Sigmoid colon (tissue), 7 donors: ENCODE results near the gene PRELID3B. TPM values are rescaled to one million over a fixed set of nuclear protein-coding genes. Genes with fewer than 3 reads are reported as not detected.

Experiments
- DNase-seq: peaks from one replicate; pipeline ENCODE4 v3.0.0-alpha.2; 2019
- H3K27ac ChIP-seq, 4 donors: fragments of 200-600 bp; sonication (generic); one replicate each; pipeline ENCODE4 v1.5.1; 2016 to 2019; ENCODE audit warnings: mild to moderate bottlenecking in 1 of 4
- H3K27me3 ChIP-seq, 3 donors: fragments of 200-600 bp; sonication (generic); one replicate each; pipeline ENCODE4 v1.5.1; 2019; ENCODE audit warnings: mild to moderate bottlenecking in 1 of 3
- H3K36me3 ChIP-seq, 4 donors: fragments of 200-600 bp; sonication (generic); one replicate each; pipeline ENCODE4 v1.5.1; 2016 to 2019
- H3K4me1 ChIP-seq, 4 donors: fragments of 200-600 bp; sonication (generic); one replicate each; pipeline ENCODE4 v1.5.1; 2017 to 2019
- H3K4me3 ChIP-seq, 4 donors: fragments of 200-600 bp; sonication (generic); one replicate each; pipeline ENCODE4 v1.5.1; 2017 to 2019; ENCODE audit warnings: mild to moderate bottlenecking in 2 of 4, moderate library complexity in 1 of 4
- H3K9me3 ChIP-seq, 4 donors: fragments of 200-600 bp in 3 of 4; sonication (generic) in 3 of 4; one replicate each; pipeline versions ENCODE4 v1.5.1 to v1.6.1; 2013 to 2019
- CTCF ChIP-seq, 4 experiments: fragments of 450-650 bp in 3 of 4; fragments of 200-600 bp in 1 of 4; IDR thresholded peaks; one replicate each; pipeline ENCODE4 v1.5.1; 2016 to 2019; ENCODE audit warnings: antibody characterized with exemption in 4 of 4, mild to moderate bottlenecking in 3 of 4, moderate library complexity in 2 of 4
- EP300 ChIP-seq, 4 donors: sonication (generic); formaldehyde crosslinking; IDR thresholded peaks; one replicate each; pipeline ENCODE4 v1.6.1; 2017; ENCODE audit warnings: antibody characterized with exemption in 4 of 4
- POLR2A ChIP-seq, 2 donors: fragments of 450-650 bp; IDR thresholded peaks; one replicate each; pipeline ENCODE4 v1.6.1; 2016; ENCODE audit warnings: antibody characterized with exemption in 2 of 2, mild to moderate bottlenecking in 2 of 2, moderate library complexity in 2 of 2
- POLR2AphosphoS5 ChIP-seq, 4 donors: sonication (generic); formaldehyde crosslinking; IDR thresholded peaks; one replicate each; pipeline ENCODE4 v1.6.1; 2017; ENCODE audit warnings: antibody characterized with exemption in 4 of 4
- WGBS, 2 donors: extraction: QIAGEN DNeasy Blood & Tissue Kit; methylation state at CpG; one replicate each; pipeline ENCODE4 v1.1.7; 2013; 5-methylcytosine and 5-hydroxymethylcytosine counted together
- intact Hi-C: fragments of 100-400 bp; cut with DNase I; formaldehyde crosslinking; loops from one replicate; pipeline ENCODE4 v1.15.1; 2023
- polyA plus RNA-seq, 3 donors: library from polyadenylated mRNA; stranded (reverse); fragments of 200-250 nt; gene quantifications; one replicate each; pipeline ENCODE4 v1.2.3, GENCODE V29; 2013
- total RNA-seq, 4 donors: library from RNA; depleted of rRNA; stranded (reverse); fragments of >200 nt; gene quantifications; one replicate each; pipeline ENCODE4 v1.1.0, GENCODE V29; 2016
- donor health status: healthy with polysubstance abuse.
- donor health status: Bipolar disorder and iron deficiency.
- donor health status: healthy.

PRELID3B gene
- total and polyA plus RNA-seq, 7 donors: 27.4 to 189 (median 43.9) TPM

DNA sequence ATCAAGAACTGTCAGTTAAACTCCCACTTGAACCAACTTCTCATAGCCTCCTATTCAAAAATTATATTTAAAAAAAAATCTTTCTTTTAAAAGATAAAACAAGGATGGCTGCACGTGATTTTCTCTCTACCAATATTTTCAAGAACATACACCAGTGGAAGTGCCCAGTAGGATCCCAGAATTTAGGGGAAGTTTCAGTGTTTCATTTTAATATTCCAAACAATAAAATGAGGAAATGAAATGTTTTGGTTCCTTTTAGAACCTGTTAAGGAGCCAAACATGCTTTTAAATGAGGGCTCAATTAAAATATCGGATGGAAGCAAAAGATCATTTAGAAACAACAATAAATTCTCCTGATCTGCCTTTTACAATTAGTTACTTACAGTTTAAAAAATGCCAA, 26.4 kb upstream of the PRELID3B start:
- no peaks in the 10 kb centered on the region for H3K36me3 ChIP-seq
- H3K27ac ChIP-seq: no peak overlapping the region
- no peaks in the 10 kb centered on the region for H3K27me3 ChIP-seq
- H3K9me3 ChIP-seq: no peaks in the 10 kb centered on the region
- H3K4me1 ChIP-seq: peaks cover 0 to 6% (median 3%) of the 10 kb centered on the region in 4 donors
- 34 to 73% methylated on average over 2 of the region's 2 CpGs for WGBS, 2 donors
- no peak for DNase-seq
- no peak for TF ChIP-seq CTCF (IDR thresholded peaks at IDR 0.05)
- TF ChIP-seq EP300 (IDR thresholded peaks at IDR 0.05): no peak
- no peak for TF ChIP-seq POLR2A (IDR thresholded peaks at IDR 0.05)
- TF ChIP-seq POLR2AphosphoS5 (IDR thresholded peaks at IDR 0.05): no peak
- no peak overlapping the region for H3K4me3 ChIP-seq
- intact Hi-C loops: no loop called here

GRCh38 chr20:59068534-59068933, 25.9 kb upstream of the PRELID3B start:
- intact Hi-C loops: no loop called here
- TF ChIP-seq EP300 (IDR thresholded peaks at IDR 0.05) (no peak), CTCF (IDR thresholded peaks at IDR 0.05) (no peak)
- Histone ChIP-seq H3K27me3 (no peaks in the 10 kb centered on the region), H3K36me3 (no peaks in the 10 kb centered on the region), H3K27ac (no peak overlapping the region), H3K4me3 (no peak overlapping the region), H3K4me1 (peaks cover 0 to 9% (median 6%) of the 10 kb centered on the region in 4 donors), H3K9me3 (no peaks in the 10 kb centered on the region)
- DNase-seq: no peak
- WGBS, 2 donors: 83 to 85% methylated on average over 4 of the region's 4 CpGs

GRCh38 chr20:59064214-59064722, 21.7 kb upstream of the PRELID3B start:
- TF ChIP-seq POLR2AphosphoS5 (IDR thresholded peaks at IDR 0.05) (no peak), EP300 (IDR thresholded peaks at IDR 0.05) (no peak), CTCF (IDR thresholded peaks at IDR 0.05) (no peak), POLR2A (IDR thresholded peaks at IDR 0.05) (no peak)
- H3K4me3 ChIP-seq: peak overlapping the region in 1 of 4 donors; percentile 1
- no peaks in the 10 kb centered on the region for H3K27me3 ChIP-seq
- intact Hi-C loops: no loop called here
- no peak for DNase-seq
- peak overlapping the region in 2 of 4 donors; percentile 57 to 67 for H3K27ac ChIP-seq
- 56 to 60% methylated on average over 4 of the region's 4 CpGs for WGBS, 2 donors
- H3K36me3 ChIP-seq: no peaks in the 10 kb centered on the region
- no peaks in the 10 kb centered on the region for H3K9me3 ChIP-seq
- H3K4me1 ChIP-seq: peaks cover 0 to 14% (median 9%) of the 10 kb centered on the region in 4 donors

- Histone ChIP-seq H3K27ac (peak overlapping the region; percentile 42 to 67 (median 54)), H3K36me3 (no peaks in the 10 kb centered on the region), H3K9me3 (no peaks in the 10 kb centered on the region), H3K27me3 (no peaks in the 10 kb centered on the region), H3K4me3 (peak overlapping the region in 1 of 4 donors; percentile 1), H3K4me1 (peaks cover 0 to 14% (median 9%) of the 10 kb centered on the region in 4 donors)
- peak; percentile 84 for DNase-seq
- WGBS, 2 donors: 69 to 75% methylated on average over 22 of the region's 22 CpGs
- TF ChIP-seq CTCF (IDR thresholded peaks at IDR 0.05) (no peak), EP300 (IDR thresholded peaks at IDR 0.05) (peak in 3 of 4 donors; percentile 49 to 87 (median 57)), POLR2AphosphoS5 (IDR thresholded peaks at IDR 0.05) (peak; percentile 27 to 78 (median 40))
- intact Hi-C loops: no loop called here
Measured at GRCh38 chr20:59063358-59064213, 21.0 kb upstream of the PRELID3B start.
